GM23338 (cell line): ENCODE data around the gene OR52K1. TPM values are rescaled to one million over a fixed set of nuclear protein-coding genes. Genes with fewer than 3 reads are reported as not detected.

Experiments used
- ATAC-seq: fragments of 200-7000 bp; cut with Tn5 transposase; 3 replicates; pipeline ENCODE4 v1.9.1; 2020
- DNase-seq: peaks from one replicate; pipeline ENCODE4 v3.0.0-alpha.2; 2015; ENCODE audit warnings: low spot score
- H2AFZ ChIP-seq: fragments of 200-600 bp; sonication (generic); 2 replicates; pipeline ENCODE4 v1.8.0; 2016; ENCODE audit warnings: antibody characterized with exemption, mild to moderate bottlenecking, moderate library complexity
- H3F3A ChIP-seq: fragments of 200-600 bp; sonication (generic); replicated peaks from 2 replicates; pipeline ENCODE4 v1.8.0; 2017; ENCODE audit warnings: antibody characterized with exemption, mixed run types, low read depth
- H3K27ac ChIP-seq: fragments of 200-600 bp; sonication (generic); 2 replicates; pipeline ENCODE4 v1.6.1; 2016; ENCODE audit warnings: low read depth
- H3K27me3 ChIP-seq: fragments of 200-600 bp; sonication (generic); 2 replicates; pipeline ENCODE4 v1.8.0; 2016; ENCODE audit warnings: mild to moderate bottlenecking, mixed run types, moderate library complexity; ENCODE audit not compliant: insufficient read depth
- H3K36me3 ChIP-seq: fragments of 200-600 bp; sonication (generic); 2 replicates; pipeline ENCODE4 v1.8.0; 2016; ENCODE audit warnings: mild to moderate bottlenecking; ENCODE audit not compliant: insufficient read depth
- H3K4me1 ChIP-seq: fragments of 200-600 bp; sonication (generic); 2 replicates; pipeline ENCODE4 v1.8.0; 2016; ENCODE audit warnings: mild to moderate bottlenecking, moderate library complexity; ENCODE audit not compliant: insufficient read depth
- H3K4me2 ChIP-seq: fragments of 200-600 bp; sonication (generic); 2 replicates; pipeline ENCODE4 v1.7.1; 2017; ENCODE audit warnings: mixed run types
- H3K4me3 ChIP-seq: fragments of 200-600 bp; sonication (generic); 2 replicates; pipeline ENCODE4 v1.6.1; 2016; ENCODE audit warnings: mixed run types
- H3K79me2 ChIP-seq: fragments of 200-600 bp; sonication (generic); replicated peaks from 2 replicates; pipeline ENCODE4 v1.8.0; 2017; ENCODE audit warnings: mild to moderate bottlenecking; ENCODE audit not compliant: insufficient read depth
- H3K9me2 ChIP-seq: fragments of 200-600 bp; sonication (generic); 2 replicates; pipeline ENCODE4 v1.8.0; 2017; ENCODE audit not compliant: insufficient read depth
- H4K20me1 ChIP-seq: fragments of 200-600 bp; sonication (generic); replicated peaks from 2 replicates; pipeline ENCODE4 v1.8.0; 2017; ENCODE audit warnings: mild to moderate bottlenecking; ENCODE audit not compliant: insufficient read depth
- H3K27ac Mint-ChIP-seq: 2 replicates; pipeline ENCODE4 v1.8.0; 2020; ENCODE audit warnings: inconsistent platforms, mild to moderate bottlenecking, moderate library complexity, mixed read lengths
- H3K27me3 Mint-ChIP-seq: 3 replicates; pipeline ENCODE4 v1.8.0; 2022; ENCODE audit warnings: low read depth, mild to moderate bottlenecking, moderate library complexity, mixed read lengths, inconsistent platforms; ENCODE audit not compliant: insufficient read depth, poor library complexity
- H3K36me3 Mint-ChIP-seq: 3 replicates; pipeline ENCODE4 v1.8.0; 2021; ENCODE audit warnings: low read depth, mild to moderate bottlenecking, inconsistent platforms, moderate library complexity, mixed read lengths
- H3K4me1 Mint-ChIP-seq: 3 replicates; pipeline ENCODE4 v1.8.0; 2020; ENCODE audit warnings: mild to moderate bottlenecking, inconsistent platforms, mixed read lengths
- H3K4me3 Mint-ChIP-seq: 3 replicates; pipeline ENCODE4 v1.8.0; 2021; ENCODE audit warnings: moderate library complexity, mild to moderate bottlenecking, inconsistent platforms, mixed read lengths
- H3K9me3 Mint-ChIP-seq: 3 replicates; pipeline ENCODE4 v1.8.0; 2020; ENCODE audit warnings: moderate library complexity, mild to moderate bottlenecking, inconsistent platforms, mixed read lengths
- CREB1 ChIP-seq: fragments of 250-450 bp; sonication (Bioruptor Pico); IDR thresholded peaks from 2 replicates; pipeline ENCODE4 v1.5.0; 2020; ENCODE audit warnings: low read depth, mild to moderate bottlenecking, moderate library complexity
- EZH2 ChIP-seq: fragments of 200-600 bp; sonication (generic); IDR thresholded peaks from one replicate; pipeline ENCODE4 v1.8.0; 2017; ENCODE audit warnings: antibody characterized with exemption, mild to moderate bottlenecking, low read depth; ENCODE audit not compliant: unreplicated experiment
- EZH2phosphoT487 ChIP-seq: fragments of 200-600 bp; sonication (generic); IDR thresholded peaks from one replicate; pipeline ENCODE4 v1.8.1; 2018; ENCODE audit warnings: antibody characterized with exemption; ENCODE audit not compliant: unreplicated experiment
- JUNB ChIP-seq: IDR thresholded peaks from one replicate; pipeline ENCODE4 v1.6.1; 2016; ENCODE audit warnings: antibody characterized with exemption; ENCODE audit not compliant: unreplicated experiment
- NANOG ChIP-seq: IDR thresholded peaks from 2 replicates; pipeline ENCODE4 v1.6.1; 2016; ENCODE audit warnings: antibody characterized with exemption, borderline replicate concordance
- POLR2AphosphoS5 ChIP-seq: IDR thresholded peaks from 2 replicates; pipeline ENCODE4 v1.6.1; 2016; ENCODE audit warnings: antibody characterized with exemption, low read depth
- STAT1 ChIP-seq: IDR thresholded peaks from one replicate; pipeline ENCODE4 v1.6.1; 2016; ENCODE audit warnings: antibody characterized with exemption; ENCODE audit not compliant: unreplicated experiment
- ZNF114 ChIP-seq: fragments of 250-450 bp; sonication (Bioruptor Pico); IDR thresholded peaks from 2 replicates; pipeline ENCODE4 v1.5.0; 2020; ENCODE audit warnings: mild to moderate bottlenecking, moderate library complexity
- ZNF331 ChIP-seq: fragments of 250-450 bp; sonication (Bioruptor Pico); IDR thresholded peaks from 2 replicates; pipeline ENCODE4 v1.5.0; 2020; ENCODE audit warnings: low read depth, mild to moderate bottlenecking, moderate library complexity
- polyA plus RNA-seq: library from polyadenylated mRNA; unstranded; fragments of >200 nt; fragmentation: Nextera tagmentation; extraction: Ambion mirVana; gene quantifications from 2 replicates; pipeline ENCODE4 v1.2.1, GENCODE V29; 2016
- total RNA-seq: library from RNA; depleted of rRNA; stranded (reverse); fragments of >200 nt; shearing (Covaris generic); gene quantifications from 2 replicates; pipeline ENCODE4 v1.2.3, GENCODE V29; 2014
- TF ChIP-seq, protein P1 (sequence below): IDR thresholded peaks from 2 replicates; pipeline ENCODE4 v1.6.1; 2016; ENCODE audit warnings: antibody characterized with exemption
- TF ChIP-seq, protein P2 (sequence below): fragments of 250-450 bp; sonication (Bioruptor Pico); IDR thresholded peaks from 2 replicates; pipeline ENCODE4 v1.5.0; 2020; ENCODE audit warnings: mild to moderate bottlenecking, moderate library complexity
- TF ChIP-seq, protein P3 (sequence below): IDR thresholded peaks from one replicate; pipeline ENCODE4 v1.6.1; 2018; ENCODE audit warnings: antibody characterized with exemption; ENCODE audit not compliant: unreplicated experiment
- TF ChIP-seq, protein P4 (sequence below), 2 experiments: fragments of 200-600 bp in 1 of 2; sonication (generic) in 1 of 2; conservative IDR thresholded peaks; 2 replicates each; pipeline versions ENCODE4 v1.5.1 to v1.6.1; 2016 to 2017; ENCODE audit warnings: antibody characterized with exemption in 2 of 2, low read depth in 2 of 2, mild to moderate bottlenecking in 2 of 2, moderate library complexity in 1 of 2

Gene OR52K1
- total and polyA plus RNA-seq, 2 experiments from 2014 or later: not detected

DNA sequence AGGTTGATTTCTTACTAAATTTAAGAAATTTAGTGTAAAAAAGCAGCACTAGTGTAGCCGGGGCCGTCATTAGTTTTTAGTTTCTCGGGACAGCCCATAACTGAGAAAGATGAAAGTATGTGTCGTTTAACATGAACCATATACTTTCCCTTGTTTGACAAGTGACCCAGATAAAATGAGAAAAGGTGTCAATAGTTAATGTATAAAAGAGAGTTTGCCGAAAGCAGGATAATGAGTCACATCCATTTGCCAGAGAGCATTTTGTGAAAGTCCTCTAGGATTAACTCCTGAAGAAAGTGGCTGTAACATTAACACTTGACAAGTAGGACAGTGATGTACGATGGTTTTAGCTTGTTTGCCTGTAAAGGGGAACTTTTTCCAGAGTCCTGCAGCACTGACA is 13.5 kb downstream of the OR52K1 start:
- Histone ChIP-seq H3K36me3 (no peaks in the 10 kb centered on the region), H3K4me3 (no peak overlapping the region), H2AFZ (no peak overlapping the region), H4K20me1 (no peaks in the 10 kb centered on the region), H3K27me3 (no peaks in the 10 kb centered on the region), H3F3A (no peaks in the 10 kb centered on the region), H3K9me2 (no peaks in the 10 kb centered on the region), H3K79me2 (no peaks in the 10 kb centered on the region), H3K4me2 (no peak overlapping the region), H3K4me1 (no peaks in the 10 kb centered on the region), H3K27ac (no peak overlapping the region)
- Mint-ChIP-seq H3K27ac (no peak overlapping the region), H3K9me3 (peaks cover 6% of the 10 kb centered on the region; the same call in 2 of the 3 replicates), H3K36me3 (peaks cover 3% of the 10 kb centered on the region; the same call in 1 of the 3 replicates), H3K27me3 (no peaks in the 10 kb centered on the region), H3K4me1 (no peaks in the 10 kb centered on the region), H3K4me3 (no peak overlapping the region)
- ATAC-seq (no peak), DNase-seq (no peak)
- TF ChIP-seq JUNB: no peak
- TF ChIP-seq, protein P1, sequence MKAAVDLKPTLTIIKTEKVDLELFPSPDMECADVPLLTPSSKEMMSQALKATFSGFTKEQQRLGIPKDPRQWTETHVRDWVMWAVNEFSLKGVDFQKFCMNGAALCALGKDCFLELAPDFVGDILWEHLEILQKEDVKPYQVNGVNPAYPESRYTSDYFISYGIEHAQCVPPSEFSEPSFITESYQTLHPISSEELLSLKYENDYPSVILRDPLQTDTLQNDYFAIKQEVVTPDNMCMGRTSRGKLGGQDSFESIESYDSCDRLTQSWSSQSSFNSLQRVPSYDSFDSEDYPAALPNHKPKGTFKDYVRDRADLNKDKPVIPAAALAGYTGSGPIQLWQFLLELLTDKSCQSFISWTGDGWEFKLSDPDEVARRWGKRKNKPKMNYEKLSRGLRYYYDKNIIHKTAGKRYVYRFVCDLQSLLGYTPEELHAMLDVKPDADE: no peak
- TF ChIP-seq ZNF331 (CRISPR knock-in tag): no peak
- TF ChIP-seq, protein P2, sequence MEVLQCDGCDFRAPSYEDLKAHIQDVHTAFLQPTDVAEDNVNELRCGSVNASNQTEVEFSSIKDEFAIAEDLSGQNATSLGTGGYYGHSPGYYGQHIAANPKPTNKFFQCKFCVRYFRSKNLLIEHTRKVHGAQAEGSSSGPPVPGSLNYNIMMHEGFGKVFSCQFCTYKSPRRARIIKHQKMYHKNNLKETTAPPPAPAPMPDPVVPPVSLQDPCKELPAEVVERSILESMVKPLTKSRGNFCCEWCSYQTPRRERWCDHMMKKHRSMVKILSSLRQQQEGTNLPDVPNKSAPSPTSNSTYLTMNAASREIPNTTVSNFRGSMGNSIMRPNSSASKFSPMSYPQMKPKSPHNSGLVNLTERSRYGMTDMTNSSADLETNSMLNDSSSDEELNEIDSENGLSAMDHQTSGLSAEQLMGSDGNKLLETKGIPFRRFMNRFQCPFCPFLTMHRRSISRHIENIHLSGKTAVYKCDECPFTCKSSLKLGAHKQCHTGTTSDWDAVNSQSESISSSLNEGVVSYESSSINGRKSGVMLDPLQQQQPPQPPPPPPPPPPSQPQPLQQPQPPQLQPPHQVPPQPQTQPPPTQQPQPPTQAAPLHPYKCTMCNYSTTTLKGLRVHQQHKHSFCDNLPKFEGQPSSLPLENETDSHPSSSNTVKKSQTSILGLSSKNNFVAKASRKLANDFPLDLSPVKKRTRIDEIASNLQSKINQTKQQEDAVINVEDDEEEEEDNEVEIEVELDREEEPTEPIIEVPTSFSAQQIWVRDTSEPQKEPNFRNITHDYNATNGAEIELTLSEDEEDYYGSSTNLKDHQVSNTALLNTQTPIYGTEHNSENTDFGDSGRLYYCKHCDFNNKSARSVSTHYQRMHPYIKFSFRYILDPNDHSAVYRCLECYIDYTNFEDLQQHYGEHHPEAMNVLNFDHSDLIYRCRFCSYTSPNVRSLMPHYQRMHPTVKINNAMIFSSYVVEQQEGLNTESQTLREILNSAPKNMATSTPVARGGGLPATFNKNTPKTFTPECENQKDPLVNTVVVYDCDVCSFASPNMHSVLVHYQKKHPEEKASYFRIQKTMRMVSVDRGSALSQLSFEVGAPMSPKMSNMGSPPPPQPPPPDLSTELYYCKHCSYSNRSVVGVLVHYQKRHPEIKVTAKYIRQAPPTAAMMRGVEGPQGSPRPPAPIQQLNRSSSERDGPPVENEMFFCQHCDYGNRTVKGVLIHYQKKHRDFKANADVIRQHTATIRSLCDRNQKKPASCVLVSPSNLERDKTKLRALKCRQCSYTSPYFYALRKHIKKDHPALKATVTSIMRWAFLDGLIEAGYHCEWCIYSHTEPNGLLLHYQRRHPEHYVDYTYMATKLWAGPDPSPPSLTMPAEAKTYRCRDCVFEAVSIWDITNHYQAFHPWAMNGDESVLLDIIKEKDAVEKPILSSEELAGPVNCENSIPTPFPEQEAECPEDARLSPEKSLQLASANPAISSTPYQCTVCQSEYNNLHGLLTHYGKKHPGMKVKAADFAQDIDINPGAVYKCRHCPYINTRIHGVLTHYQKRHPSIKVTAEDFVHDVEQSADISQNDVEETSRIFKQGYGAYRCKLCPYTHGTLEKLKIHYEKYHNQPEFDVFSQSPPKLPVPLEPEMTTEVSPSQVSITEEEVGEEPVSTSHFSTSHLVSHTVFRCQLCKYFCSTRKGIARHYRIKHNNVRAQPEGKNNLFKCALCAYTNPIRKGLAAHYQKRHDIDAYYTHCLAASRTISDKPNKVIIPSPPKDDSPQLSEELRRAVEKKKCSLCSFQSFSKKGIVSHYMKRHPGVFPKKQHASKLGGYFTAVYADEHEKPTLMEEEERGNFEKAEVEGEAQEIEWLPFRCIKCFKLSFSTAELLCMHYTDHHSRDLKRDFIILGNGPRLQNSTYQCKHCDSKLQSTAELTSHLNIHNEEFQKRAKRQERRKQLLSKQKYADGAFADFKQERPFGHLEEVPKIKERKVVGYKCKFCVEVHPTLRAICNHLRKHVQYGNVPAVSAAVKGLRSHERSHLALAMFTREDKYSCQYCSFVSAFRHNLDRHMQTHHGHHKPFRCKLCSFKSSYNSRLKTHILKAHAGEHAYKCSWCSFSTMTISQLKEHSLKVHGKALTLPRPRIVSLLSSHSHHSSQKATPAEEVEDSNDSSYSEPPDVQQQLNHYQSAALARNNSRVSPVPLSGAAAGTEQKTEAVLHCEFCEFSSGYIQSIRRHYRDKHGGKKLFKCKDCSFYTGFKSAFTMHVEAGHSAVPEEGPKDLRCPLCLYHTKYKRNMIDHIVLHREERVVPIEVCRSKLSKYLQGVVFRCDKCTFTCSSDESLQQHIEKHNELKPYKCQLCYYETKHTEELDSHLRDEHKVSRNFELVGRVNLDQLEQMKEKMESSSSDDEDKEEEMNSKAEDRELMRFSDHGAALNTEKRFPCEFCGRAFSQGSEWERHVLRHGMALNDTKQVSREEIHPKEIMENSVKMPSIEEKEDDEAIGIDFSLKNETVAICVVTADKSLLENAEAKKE (CRISPR knock-in tag): no peak
- no peak for TF ChIP-seq EZH2
- TF ChIP-seq ZNF114 (CRISPR knock-in tag): no peak
- TF ChIP-seq CREB1 (CRISPR knock-in tag): no peak
- no peak for TF ChIP-seq POLR2AphosphoS5
- TF ChIP-seq NANOG: no peak
- TF ChIP-seq EZH2phosphoT487: no peak
- TF ChIP-seq, protein P3, sequence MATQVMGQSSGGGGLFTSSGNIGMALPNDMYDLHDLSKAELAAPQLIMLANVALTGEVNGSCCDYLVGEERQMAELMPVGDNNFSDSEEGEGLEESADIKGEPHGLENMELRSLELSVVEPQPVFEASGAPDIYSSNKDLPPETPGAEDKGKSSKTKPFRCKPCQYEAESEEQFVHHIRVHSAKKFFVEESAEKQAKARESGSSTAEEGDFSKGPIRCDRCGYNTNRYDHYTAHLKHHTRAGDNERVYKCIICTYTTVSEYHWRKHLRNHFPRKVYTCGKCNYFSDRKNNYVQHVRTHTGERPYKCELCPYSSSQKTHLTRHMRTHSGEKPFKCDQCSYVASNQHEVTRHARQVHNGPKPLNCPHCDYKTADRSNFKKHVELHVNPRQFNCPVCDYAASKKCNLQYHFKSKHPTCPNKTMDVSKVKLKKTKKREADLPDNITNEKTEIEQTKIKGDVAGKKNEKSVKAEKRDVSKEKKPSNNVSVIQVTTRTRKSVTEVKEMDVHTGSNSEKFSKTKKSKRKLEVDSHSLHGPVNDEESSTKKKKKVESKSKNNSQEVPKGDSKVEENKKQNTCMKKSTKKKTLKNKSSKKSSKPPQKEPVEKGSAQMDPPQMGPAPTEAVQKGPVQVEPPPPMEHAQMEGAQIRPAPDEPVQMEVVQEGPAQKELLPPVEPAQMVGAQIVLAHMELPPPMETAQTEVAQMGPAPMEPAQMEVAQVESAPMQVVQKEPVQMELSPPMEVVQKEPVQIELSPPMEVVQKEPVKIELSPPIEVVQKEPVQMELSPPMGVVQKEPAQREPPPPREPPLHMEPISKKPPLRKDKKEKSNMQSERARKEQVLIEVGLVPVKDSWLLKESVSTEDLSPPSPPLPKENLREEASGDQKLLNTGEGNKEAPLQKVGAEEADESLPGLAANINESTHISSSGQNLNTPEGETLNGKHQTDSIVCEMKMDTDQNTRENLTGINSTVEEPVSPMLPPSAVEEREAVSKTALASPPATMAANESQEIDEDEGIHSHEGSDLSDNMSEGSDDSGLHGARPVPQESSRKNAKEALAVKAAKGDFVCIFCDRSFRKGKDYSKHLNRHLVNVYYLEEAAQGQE: no peak
- TF ChIP-seq STAT1: no peak
- TF ChIP-seq, protein P4, sequence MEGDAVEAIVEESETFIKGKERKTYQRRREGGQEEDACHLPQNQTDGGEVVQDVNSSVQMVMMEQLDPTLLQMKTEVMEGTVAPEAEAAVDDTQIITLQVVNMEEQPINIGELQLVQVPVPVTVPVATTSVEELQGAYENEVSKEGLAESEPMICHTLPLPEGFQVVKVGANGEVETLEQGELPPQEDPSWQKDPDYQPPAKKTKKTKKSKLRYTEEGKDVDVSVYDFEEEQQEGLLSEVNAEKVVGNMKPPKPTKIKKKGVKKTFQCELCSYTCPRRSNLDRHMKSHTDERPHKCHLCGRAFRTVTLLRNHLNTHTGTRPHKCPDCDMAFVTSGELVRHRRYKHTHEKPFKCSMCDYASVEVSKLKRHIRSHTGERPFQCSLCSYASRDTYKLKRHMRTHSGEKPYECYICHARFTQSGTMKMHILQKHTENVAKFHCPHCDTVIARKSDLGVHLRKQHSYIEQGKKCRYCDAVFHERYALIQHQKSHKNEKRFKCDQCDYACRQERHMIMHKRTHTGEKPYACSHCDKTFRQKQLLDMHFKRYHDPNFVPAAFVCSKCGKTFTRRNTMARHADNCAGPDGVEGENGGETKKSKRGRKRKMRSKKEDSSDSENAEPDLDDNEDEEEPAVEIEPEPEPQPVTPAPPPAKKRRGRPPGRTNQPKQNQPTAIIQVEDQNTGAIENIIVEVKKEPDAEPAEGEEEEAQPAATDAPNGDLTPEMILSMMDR (conservative IDR thresholded peaks at IDR 0.05; ENCODE audit: low read depth in 2 of 2): no peak
